WI38 (cell line): ENCODE data around the gene PTGER3.

Source experiments
- H3K4me3 ChIP-seq: 2 replicates; pipeline ENCODE4 v1.5.1; 2011; ENCODE audit warnings: low read depth, mild to moderate bottlenecking, control low read depth, low read length
- TF ChIP-seq, protein P1 (sequence below): IDR thresholded peaks from 2 replicates; pipeline ENCODE4 v1.5.1; 2012; ENCODE audit warnings: low read depth, mild to moderate bottlenecking, control low read depth, low read length

PTGER3 gene

DNA sequence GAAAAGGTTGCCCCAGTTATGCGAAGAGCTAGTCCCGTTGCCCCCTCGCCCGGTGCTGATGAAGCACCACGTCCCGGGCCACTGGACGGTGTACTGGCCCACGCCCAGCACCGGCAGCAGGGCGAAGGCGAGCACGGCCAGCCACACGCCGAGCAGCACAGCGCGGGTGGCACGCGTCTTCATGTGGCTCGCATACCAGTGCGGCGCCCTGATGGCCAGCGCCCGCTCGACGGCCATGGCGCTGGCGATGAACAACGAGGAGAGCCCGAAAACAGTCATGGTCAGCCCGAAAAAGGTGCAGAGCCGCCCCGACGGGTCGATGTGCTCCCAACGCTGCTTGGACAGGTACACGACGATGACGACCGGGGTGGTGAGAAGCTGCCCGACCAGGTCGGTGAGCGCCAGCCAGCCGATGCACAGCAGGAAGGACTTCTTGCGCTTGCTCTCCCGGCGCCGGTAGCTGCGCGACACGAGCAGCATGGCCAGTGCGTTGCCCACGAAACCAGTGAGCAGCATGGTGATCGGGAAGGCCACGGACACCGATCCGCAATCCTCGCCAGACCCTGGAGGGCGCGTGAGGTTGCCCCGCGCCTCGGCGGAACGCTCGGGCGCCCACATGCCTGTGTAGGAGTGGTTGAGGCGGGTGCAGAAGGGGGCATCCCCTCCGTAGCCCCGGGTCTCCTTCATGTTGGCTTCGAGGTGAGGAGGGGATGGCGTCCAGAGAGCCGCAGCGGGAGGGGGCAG lies 553 bp downstream of the PTGER3 start:
- TF ChIP-seq, protein P1, sequence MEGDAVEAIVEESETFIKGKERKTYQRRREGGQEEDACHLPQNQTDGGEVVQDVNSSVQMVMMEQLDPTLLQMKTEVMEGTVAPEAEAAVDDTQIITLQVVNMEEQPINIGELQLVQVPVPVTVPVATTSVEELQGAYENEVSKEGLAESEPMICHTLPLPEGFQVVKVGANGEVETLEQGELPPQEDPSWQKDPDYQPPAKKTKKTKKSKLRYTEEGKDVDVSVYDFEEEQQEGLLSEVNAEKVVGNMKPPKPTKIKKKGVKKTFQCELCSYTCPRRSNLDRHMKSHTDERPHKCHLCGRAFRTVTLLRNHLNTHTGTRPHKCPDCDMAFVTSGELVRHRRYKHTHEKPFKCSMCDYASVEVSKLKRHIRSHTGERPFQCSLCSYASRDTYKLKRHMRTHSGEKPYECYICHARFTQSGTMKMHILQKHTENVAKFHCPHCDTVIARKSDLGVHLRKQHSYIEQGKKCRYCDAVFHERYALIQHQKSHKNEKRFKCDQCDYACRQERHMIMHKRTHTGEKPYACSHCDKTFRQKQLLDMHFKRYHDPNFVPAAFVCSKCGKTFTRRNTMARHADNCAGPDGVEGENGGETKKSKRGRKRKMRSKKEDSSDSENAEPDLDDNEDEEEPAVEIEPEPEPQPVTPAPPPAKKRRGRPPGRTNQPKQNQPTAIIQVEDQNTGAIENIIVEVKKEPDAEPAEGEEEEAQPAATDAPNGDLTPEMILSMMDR = no peak
- peak overlapping the region; percentile 50 for H3K4me3 ChIP-seq

DNA sequence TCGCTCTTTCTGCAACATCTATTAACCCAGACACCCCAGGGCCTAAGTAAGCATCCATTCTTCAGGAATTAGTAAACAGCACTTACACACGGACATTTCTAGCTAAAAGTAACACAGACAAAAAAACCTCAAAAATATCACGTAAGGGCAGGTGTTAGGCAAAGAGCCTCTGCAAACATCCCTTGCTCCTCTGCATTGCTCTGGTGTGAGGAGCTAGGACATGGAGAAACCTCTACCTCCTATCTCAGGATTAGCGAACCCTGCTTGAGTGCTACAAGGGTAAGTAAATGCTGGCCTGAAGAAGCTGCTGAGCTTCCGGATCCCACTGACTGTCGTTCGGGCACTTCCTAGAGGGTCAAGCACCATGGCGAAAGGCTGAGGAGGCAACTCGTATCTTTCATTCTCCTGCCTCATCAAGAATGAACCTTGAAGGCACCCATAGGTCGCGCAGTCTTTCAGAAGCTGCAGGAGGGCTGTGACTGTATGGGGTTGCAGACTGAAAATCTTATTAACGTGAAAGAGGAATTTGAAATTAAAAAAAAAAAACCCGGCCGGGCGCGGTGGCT lies 2.1 kb downstream of the PTGER3 start:
- no peak overlapping the region for H3K4me3 ChIP-seq
- TF ChIP-seq, protein P1 = no peak

DNA sequence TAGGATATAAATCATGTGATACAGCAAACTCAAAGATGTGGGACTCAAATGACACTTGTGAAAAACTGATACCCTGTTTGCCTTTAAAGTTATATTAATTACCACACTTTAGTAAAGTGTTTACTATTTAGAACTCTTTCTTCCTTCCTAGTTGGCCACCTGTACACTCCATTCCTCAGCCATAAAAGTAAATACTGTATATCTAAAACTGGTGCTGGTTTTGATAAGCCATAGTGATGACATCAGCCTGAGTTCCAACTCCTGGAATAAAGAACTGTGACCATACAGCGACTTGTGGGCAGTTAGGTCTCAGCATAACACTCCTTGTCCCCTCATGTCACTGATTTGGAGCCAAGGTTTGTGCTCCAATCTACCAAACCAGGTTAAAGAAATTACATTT lies 2.8 kb downstream of the PTGER3 start:
- TF ChIP-seq, protein P1 = no peak

DNA sequence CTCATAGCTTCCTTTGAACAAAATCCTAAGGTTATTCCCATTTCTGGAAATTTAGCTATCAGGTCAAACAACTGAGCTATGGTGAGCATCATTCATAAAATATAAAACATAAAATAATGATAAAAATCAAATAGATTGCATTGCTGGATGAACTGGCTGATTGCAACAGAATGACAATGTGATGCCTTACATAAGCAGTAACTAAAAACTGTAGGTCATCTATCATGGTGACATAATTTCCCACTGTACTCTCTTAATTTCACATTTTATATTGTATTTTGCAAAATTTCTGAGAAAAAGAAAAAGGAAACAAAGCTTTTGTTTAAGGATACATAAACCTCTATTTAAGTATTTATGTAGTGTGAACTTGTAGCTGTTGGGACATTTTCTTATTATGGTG lies 4.6 kb downstream of the PTGER3 start:
- TF ChIP-seq, protein P1 = no peak
- no peak overlapping the region for H3K4me3 ChIP-seq

More for the DNA sequence above, 2.8 kb downstream of the PTGER3 start:
- H3K4me3 ChIP-seq = no peak overlapping the region

DNA sequence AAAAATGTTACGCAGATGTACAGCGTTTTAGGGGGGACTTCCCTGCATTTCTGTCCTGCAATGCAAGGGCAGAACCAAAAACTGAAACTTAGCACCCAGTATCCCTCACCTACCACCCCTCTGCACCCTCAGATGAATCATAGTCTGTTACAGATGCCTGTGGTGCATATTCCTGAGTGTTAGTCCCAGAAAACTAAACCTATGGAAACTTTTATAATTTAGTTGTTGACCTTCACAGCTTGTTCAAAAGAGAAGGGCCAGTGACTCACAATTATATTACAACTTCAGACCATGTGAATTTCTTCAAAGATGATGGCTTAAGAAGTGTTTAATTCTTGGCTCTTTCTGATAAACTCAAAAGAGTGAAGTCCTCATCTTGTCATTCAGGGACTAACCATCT lies 5.8 kb downstream of the PTGER3 start:
- H3K4me3 ChIP-seq = no peak overlapping the region
- TF ChIP-seq, protein P1 = no peak

DNA sequence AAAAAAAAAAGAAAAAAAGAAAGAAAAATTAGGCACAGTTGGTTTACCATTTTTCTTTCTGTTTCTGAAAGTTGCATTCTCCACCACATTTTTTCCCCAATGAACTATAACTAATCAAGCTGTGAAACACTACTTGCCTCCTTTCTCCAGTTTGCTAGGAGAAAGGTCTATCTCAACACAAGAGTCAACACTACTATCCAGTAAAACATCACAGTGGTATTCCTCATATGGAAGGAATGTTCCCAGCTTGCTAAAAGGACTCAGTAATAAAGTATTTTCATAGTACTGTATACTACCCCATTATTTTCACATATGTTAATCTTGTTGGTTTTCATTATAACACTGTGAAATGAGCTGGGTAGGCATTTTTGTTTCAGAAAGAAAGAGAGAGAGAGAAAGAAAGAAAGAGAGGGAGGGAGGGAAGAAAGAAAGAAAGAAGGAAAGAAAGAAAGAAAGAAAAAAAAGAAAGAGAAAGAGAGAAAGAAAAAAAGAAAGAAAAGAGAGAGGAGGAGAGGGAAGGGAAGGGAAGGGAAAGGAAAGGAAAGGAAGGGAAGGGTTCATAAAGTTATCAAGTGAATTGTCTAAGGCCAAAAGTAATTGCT lies 7.9 kb downstream of the PTGER3 start:
- TF ChIP-seq, protein P1 = no peak
- H3K4me3 ChIP-seq = no peak overlapping the region

DNA sequence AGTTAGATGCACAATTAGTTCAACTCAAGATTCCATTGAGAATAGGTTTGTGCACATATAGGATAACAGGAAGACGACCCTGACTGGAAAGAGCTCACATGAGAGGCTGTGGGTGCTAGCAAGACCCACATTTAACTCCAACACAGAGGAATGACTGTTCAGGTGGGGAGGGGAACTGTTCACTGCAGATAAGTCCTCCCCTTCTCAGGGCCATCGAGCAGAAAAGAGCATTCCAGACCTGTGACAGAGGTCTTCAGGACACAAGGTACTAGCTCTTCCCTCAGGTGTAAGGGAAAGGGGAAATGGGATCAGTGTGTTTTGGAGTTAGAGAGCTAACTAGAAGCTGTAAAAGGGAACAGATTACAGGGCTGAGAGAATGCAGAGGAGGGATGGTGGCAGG lies 8.7 kb downstream of the PTGER3 start:
- no peak overlapping the region for H3K4me3 ChIP-seq
- TF ChIP-seq, protein P1 = no peak
